GM06990 (cell line): ENCODE measurements around the gene PATJ.
A peak's percentile ranks its signal among the peaks of the same experiment; 100 is the strongest.

Experiments
- DNase-seq: peaks from one replicate; pipeline ENCODE4 v3.0.0-alpha.2; 2011; ENCODE audit not compliant: insufficient read length; ENCODE audit errors: extremely low read depth
- H3K27me3 ChIP-seq: replicated peaks from 2 replicates; pipeline ENCODE4 v1.6.0; 2011; ENCODE audit warnings: low read length; ENCODE audit not compliant: control insufficient read depth, insufficient read depth
- H3K36me3 ChIP-seq: 2 replicates; pipeline ENCODE4 v1.5.1; 2011; ENCODE audit warnings: low read length; ENCODE audit not compliant: control insufficient read depth, insufficient read depth
- H3K4me3 ChIP-seq: replicated peaks from 2 replicates; pipeline ENCODE4 v1.5.1; 2011; ENCODE audit warnings: low read depth, mild to moderate bottlenecking, control low read depth, low read length
- TF ChIP-seq, protein P1 (sequence below): IDR thresholded peaks from 2 replicates; pipeline ENCODE4 v1.5.1; 2011; ENCODE audit warnings: low read length, control low read depth, mild to moderate bottlenecking, inconsistent platforms; ENCODE audit not compliant: insufficient read depth, poor library complexity, severe bottlenecking

The PATJ gene

DNA sequence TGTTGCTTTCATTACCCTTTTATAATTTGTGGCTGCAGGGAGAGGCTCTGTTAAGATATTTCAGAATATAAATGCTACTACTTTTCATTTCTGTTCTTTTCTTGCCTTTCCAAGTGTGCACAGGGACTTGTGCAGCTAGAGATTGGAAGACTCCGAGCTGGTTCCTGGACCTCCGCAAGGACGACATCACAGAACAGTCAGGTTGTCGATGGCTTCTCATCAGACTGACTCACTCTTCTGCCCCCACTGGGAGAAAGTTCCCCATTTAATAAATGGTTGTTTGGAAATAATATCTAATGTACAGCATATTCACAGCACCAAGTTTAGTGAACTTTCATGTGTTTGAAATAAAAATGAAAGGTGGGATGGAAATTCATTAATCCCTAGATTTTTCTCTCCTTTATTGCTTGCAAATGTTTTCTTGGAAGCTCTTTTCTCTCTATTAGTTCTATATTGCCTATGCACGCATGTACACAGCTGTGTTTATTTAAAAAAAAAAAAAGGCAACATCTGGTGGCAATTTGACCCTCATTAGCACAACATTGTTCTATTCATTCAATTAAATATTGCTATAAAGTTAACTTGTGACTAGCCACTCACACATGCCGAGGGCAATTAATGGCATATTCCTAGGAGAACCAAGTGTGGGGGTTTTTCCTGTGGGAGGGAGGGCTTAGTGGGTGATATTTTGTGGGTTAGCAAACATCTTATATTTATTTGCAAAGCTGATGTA is 374.9 kb downstream of the PATJ start:
- TF ChIP-seq, protein P1, sequence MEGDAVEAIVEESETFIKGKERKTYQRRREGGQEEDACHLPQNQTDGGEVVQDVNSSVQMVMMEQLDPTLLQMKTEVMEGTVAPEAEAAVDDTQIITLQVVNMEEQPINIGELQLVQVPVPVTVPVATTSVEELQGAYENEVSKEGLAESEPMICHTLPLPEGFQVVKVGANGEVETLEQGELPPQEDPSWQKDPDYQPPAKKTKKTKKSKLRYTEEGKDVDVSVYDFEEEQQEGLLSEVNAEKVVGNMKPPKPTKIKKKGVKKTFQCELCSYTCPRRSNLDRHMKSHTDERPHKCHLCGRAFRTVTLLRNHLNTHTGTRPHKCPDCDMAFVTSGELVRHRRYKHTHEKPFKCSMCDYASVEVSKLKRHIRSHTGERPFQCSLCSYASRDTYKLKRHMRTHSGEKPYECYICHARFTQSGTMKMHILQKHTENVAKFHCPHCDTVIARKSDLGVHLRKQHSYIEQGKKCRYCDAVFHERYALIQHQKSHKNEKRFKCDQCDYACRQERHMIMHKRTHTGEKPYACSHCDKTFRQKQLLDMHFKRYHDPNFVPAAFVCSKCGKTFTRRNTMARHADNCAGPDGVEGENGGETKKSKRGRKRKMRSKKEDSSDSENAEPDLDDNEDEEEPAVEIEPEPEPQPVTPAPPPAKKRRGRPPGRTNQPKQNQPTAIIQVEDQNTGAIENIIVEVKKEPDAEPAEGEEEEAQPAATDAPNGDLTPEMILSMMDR = no peak
- Histone ChIP-seq H3K36me3 (no peaks in the 10 kb centered on the region), H3K27me3 (no peaks in the 10 kb centered on the region), H3K4me3 (no peak overlapping the region)
- DNase-seq = no peak

DNA sequence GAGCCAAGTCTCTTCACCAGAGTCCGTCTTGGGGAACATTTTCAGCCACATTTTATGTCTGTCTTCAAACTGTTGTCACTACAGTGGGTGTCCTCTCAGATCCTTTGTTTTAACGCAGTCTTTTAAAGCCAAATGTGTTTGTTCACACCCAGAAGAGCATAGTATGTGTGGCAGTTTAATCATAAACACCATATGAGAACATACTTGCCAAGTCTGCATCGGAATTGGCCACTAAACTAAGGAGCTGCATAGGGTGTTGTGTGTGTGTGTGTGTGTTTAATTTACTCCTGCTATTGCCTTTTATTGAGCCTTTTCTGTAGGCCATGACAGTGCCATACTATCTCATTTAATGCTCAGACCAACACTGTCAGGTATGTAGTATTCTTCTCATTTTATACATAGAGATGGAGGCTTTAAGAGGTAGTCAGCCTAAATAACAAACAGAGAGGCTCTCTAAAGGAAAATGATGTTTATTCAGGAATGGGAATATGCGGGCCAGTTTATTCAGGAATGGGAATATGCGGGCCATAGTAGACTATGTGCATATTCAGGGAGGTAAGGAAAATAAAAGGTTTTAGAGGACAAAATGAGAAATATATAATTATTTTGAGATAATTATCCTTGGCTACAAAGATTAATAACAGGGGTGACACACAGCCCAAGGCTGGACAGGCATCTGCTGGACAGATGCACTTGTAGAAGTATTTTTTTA is 384.5 kb downstream of the PATJ start:
- Histone ChIP-seq H3K36me3 (no peaks in the 10 kb centered on the region), H3K27me3 (no peaks in the 10 kb centered on the region), H3K4me3 (no peak overlapping the region)
- TF ChIP-seq, protein P1 = no peak
- no peak for DNase-seq

DNA sequence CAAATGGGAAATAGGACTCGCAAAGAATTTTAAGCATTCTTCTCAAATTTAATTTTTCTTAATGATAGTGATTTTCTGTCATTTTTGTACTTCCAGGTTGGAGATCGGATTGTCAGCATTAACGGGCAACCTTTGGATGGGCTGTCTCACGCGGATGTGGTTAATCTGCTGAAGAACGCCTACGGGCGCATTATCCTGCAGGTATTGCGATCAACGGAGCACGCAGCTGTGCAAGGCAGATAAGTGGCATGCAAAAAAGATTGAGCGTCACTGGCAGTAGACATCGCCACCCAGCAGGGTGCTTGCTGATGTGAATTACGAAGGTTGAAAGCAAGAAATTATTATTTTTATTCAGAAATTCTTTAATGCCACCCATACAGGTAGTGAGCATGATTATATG is 386.5 kb downstream of the PATJ start:
- no peak for DNase-seq
- Histone ChIP-seq H3K4me3 (no peak overlapping the region), H3K27me3 (no peaks in the 10 kb centered on the region), H3K36me3 (no peaks in the 10 kb centered on the region)
- TF ChIP-seq, protein P1 = no peak

DNA sequence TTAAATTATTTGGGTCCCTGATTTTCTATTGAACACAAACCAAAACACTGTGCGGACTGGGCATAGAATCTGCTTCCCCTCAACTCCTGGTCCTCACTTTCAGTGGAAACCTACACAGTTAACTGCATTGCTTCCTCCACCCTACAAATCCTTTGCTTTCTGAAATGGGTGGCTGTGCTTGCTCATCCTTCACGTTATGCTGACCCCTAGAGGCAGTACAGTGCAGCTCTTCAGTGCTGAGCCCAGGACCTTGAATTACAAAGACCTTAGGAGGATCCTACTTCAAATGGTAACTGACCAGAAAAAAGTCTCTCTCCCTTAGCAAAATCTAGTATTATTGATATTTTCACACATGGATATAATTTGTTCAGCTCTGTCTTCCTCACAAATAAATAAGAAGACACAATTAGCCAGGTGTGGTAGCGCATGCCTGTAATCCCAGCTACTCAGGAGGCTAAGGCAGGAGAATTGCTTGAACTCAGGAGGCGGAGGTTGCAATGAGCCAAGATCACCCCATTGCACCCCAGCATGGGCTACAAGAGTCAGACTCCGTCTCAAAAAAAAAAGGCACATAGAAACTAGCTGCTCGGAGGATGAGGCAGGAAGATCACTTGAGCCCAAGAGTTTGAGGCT is 388.9 kb downstream of the PATJ start:
- no peak for DNase-seq
- H3K27me3 ChIP-seq = no peaks in the 10 kb centered on the region
- H3K36me3 ChIP-seq = no peaks in the 10 kb centered on the region
- TF ChIP-seq, protein P1 = peak; percentile 85
- no peak overlapping the region for H3K4me3 ChIP-seq

DNA sequence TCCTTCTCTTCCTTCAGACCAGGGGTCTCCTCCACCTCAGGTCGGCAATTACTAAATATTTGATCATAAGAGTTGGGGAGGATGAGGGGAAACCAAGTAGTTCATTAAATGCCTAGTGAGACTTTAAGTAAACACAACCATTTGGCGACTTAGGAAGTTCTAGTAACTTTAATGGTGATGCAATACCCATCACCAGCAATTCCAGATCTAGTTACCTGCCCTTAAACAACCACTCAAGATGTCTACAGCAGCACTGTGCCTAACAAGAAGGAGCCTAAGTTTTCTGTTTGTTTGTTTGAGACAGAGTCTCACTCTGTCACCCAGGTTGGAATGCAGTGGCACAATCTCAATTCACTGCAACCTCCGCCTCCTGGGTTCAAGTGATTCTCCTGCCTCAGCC is 395.7 kb downstream of the PATJ start:
- H3K4me3 ChIP-seq = no peak overlapping the region
- TF ChIP-seq, protein P1 = no peak
- no peaks in the 10 kb centered on the region for H3K36me3 ChIP-seq
- H3K27me3 ChIP-seq = no peaks in the 10 kb centered on the region
- DNase-seq = no peak
